ENCODE data around the gene IL17RE.

IL17RE gene

DNA sequence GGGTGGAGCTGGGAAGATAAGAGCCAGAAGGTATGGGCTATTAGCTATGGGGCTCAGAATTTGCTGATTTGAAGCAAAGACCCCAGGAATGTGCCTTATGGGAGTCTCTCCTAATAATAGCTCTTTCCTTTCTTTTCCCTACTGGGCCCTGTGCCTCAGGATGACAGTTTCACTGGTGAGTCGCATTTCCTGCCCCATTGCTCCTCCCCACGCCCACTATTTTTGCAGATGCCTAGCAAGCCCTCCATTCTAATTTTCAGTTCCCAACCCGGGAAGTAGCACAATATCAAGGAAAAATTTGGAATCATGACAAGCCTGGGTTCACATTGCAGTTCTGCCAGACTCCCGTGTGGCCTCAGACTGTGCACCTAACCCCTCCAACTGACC lies 583 bp downstream of the IL17RE start:
- in situ Hi-C loops (cut with MboI; ENCODE audit: low sequenced_read_pairs), result no loop called here

DNA sequence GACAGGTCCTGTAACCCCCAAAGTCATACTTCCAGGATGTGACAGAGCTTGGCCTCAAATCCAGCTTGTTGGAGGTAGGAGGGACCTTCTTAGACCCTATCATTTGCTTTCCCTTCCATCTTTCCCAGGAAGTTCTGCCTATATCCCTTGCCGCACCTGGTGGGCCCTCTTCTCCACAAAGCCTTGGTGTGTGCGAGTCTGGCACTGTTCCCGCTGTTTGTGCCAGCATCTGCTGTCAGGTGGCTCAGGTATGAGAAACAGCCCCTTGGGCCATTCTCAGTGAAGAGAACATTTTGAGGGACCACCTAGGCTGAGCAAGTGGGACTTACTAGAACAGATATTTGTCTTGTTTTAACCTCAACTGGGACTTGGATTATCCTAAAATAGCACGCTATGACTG lies 1.3 kb downstream of the IL17RE start:
- in situ Hi-C loops (cut with MboI; ENCODE audit: low sequenced_read_pairs), result no loop called here

DNA sequence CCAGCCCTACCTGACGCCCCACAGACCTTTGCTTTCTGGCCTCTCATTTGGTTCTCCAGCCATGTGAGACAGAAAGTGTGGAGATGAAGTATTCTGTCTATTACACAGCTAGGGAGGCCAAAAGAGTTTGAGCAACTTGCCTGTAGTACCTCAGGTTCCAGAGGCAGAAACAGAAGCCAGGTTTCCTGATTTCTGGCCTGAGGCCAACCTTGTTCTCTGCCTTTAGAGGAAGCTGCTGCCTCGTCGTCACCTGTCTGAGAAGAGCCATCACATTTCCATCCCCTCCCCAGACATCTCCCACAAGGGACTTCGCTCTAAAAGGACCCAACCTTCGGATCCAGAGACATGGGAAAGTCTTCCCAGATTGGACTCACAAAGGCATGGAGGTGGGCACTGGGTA lies 3.8 kb downstream of the IL17RE start:
- in situ Hi-C loops (cut with MboI; ENCODE audit: low sequenced_read_pairs), result no loop called here

DNA sequence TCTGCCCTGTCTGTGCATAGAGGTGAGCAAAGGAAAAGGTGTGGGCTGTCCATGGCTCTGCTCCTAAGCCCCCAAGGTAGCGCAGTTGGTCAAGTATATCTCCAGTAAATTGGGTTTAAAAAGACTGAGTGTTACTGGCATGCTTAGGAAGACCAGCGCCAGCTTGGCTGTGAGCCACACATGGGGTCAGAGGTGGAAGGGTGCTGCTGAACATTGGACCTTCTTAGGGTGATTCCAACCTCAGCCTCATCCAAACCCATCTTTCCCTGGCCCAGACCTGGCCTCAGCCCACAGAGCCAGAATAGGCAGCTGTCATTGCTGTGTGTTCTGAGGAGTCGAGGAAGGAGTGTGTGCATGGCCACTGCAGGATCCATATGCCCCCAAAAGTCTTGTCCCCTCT lies 5.6 kb downstream of the IL17RE start:
- in situ Hi-C loops (cut with MboI; ENCODE audit: low sequenced_read_pairs), result no loop called here

DNA sequence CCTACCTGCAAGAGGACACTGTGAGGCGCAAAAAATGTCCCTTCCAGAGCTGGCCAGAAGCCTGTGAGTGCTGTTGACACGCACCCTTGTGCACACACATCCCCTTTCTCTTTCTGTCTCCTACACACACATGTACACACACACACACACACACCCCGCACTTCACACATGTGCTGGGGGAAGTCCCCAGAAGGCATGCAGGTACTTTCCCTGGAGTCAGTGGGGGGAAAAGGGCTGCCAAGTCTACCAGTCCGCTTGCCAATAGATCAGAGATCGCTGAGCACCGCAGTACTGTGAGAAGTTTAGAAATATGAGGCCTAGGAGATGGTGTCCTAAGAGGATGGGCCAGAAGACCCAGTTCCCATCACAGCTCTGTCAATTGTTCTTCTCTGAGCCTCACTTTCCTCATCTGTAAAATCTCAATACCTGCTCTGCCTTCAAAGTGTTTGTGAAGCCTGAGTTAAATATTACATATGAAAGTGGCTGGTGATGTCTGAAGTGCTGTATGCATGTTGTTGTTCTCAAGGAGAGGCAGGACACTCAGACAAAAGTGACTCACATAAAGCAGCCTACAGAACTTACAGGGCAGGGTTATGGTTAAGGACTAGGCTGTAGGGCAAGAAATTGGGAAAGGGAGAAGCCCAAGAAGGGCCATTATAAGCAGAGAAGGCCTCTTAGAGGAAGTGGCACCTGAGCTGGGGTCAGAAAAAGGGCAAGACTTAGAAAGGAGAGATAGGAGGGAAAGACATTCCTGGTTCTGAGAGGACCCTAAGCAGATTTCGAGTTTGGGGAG lies 6.8 kb downstream of the IL17RE start:
- in situ Hi-C loops (cut with MboI; ENCODE audit: low sequenced_read_pairs), result no loop called here

DNA sequence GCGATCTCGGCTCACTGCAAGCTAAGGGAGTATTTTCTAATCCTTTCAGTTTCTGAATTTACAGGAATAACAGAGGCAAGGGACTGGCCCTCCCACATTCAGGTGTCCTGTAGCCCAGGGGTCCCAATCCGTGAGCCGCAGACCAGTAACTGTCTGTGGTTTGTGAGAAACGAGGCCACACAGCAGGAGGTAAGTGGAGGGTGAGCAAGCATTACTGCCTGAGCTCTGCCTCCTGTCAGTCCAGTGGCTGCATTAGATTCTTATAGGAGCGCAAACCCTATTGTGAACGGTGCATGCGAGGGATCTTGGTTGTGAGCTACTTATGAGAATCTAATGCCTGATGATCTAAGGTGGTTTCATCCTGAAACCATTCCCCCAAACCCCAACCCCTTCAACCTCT lies 9.2 kb downstream of the IL17RE start:
- in situ Hi-C loops (cut with MboI; ENCODE audit: low sequenced_read_pairs), result no loop called here

DNA sequence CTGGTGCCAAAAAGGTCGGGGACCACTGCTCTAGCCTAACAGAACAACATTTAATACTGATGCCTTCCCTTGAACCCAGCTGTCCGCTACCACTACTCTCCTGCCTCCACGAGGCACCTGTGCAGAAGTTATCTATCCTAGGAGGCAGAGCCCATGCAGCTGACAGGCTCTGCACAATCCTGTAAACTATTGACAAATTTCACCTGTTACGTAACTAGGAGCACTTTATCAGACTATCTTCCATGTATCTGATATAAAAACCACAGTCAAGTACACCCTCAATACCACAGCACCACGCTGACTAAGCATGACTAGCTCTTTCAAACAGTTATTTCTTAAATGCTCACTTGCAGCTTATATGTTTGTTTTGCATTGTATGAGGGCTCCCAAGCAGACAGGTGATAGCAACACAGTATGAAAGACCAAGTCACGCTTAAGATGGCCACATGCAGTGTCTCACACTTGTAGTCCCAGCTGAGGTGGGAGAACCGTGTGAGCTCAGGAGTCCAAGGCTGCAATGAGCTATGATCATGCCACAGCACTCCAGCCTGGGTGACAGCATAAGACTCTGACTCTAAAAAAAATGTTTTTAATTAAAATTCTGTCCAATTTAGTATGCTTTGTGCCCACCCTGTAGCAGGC lies 9.8 kb downstream of the IL17RE start:
- in situ Hi-C loops (cut with MboI; ENCODE audit: low sequenced_read_pairs), result no loop called here

DNA sequence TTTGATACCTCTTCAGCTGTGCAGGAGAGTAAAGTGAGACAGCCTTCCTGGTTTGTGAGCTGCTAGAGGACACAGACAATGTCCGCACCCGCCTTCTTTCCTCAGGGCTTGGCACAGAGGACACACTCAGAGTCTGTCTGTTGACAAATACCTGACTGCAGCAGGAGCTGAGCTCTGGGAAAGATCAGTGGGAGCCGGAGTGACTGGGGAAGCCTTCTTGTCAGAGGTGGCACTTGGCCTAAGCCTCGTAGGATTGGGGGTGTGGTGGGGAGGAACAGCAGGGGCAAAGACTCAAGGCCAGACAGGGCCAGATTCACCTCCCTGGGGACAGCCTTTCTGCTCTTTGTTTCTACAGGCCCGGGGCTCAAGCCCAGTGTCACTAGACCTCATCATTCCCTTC lies 11.0 kb downstream of the IL17RE start:
- in situ Hi-C loops (cut with MboI; ENCODE audit: low sequenced_read_pairs), result no loop called here

DNA sequence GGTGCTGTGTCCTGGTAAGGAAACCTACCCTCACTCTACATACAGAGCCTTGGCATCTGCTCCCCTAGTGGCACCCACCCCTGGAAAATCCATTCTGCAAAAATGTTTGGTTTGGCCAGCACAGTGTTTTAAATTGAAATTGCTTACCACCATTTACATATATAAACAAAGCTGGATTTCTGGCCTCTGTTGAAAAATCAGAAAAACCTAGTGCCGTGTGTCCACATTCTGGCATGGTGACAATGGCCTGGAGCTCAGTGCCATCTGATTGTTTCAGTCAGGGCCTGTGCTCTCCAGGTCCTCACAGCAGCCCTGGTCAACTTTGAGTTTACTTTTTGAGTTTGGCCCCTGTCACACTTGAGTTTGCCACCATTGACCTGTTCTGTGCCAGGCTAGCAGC lies 11.4 kb downstream of the IL17RE start:
- in situ Hi-C loops (cut with MboI; ENCODE audit: low sequenced_read_pairs), result no loop called here

DNA sequence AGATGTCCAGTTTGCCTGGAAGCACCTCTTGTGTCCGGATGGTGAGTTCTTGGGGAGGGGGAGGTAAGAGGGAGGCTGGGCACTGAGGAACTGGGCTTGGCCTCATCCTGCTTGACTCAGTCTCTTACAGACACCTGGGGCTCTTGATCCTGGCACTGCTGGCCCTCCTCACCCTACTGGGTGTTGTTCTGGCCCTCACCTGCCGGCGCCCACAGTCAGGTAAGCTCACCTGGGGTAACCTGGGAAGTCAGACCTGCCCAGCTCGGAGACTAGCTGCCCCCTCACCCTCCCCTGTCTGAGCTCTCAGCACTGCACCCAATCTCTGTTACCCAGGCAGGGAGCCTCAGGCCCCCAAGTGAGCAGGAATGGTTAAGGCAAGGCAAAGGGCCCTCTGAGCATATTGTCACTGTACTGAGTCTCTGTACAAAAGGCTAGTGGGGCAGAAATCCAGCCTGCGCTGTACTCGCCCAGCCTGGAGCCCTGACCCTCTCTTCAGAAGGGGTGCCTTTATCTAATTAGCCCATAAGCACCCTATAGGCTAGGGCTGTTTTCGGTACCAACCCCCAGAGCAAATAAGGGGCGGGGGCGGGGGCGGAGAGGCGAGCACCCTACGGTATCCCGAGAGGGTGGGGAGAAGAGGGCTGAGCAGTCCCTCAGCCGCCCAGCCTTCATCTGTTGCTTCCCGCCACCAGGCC lies 12.1 kb downstream of the IL17RE start:
- in situ Hi-C loops (cut with MboI; ENCODE audit: low sequenced_read_pairs), result no loop called here

DNA sequence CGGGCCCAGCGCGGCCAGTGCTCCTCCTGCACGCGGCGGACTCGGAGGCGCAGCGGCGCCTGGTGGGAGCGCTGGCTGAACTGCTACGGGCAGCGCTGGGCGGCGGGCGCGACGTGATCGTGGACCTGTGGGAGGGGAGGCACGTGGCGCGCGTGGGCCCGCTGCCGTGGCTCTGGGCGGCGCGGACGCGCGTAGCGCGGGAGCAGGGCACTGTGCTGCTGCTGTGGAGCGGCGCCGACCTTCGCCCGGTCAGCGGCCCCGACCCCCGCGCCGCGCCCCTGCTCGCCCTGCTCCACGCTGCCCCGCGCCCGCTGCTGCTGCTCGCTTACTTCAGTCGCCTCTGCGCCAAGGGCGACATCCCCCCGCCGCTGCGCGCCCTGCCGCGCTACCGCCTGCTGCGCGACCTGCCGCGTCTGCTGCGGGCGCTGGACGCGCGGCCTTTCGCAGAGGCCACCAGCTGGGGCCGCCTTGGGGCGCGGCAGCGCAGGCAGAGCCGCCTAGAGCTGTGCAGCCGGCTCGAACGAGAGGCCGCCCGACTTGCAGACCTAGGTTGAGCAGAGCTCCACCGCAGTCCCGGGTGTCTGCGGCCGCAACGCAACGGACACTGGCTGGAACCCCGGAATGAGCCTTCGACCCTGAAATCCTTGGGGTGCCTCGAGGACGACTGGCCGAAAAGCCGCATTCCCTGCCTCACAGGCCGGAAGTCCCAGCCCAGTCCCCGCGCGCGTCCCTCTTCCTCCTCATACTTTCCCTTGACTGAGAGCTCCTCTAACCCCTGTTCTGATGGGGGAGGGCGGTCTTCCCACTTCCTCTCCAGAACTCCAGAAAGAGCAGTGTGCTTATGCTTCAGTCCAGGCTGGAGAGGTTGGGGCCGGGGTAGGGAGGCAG lies 12.8 kb downstream of the IL17RE start:
- in situ Hi-C loops (cut with MboI; ENCODE audit: low sequenced_read_pairs), result no loop called here

DNA sequence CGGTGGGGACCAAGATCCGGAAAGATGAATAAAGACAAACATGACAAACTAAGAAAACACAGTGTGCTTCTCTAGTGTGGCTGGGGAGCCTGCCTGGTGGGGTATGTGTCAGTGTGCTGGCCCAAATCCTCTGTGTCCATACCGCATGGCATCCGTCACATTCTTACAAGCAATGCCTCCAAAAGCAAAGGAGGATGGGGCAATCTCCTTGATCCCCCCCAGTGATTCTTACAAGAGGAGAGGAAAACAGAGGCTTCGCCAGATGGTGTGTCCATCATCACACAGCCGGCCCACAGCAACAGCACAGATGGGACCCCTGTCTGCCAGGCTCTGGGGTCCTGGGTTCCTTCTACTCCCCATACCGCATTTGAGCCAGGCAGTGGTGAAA lies 13.7 kb downstream of the IL17RE start:
- in situ Hi-C loops (cut with MboI; ENCODE audit: low sequenced_read_pairs), result no loop called here

DNA sequence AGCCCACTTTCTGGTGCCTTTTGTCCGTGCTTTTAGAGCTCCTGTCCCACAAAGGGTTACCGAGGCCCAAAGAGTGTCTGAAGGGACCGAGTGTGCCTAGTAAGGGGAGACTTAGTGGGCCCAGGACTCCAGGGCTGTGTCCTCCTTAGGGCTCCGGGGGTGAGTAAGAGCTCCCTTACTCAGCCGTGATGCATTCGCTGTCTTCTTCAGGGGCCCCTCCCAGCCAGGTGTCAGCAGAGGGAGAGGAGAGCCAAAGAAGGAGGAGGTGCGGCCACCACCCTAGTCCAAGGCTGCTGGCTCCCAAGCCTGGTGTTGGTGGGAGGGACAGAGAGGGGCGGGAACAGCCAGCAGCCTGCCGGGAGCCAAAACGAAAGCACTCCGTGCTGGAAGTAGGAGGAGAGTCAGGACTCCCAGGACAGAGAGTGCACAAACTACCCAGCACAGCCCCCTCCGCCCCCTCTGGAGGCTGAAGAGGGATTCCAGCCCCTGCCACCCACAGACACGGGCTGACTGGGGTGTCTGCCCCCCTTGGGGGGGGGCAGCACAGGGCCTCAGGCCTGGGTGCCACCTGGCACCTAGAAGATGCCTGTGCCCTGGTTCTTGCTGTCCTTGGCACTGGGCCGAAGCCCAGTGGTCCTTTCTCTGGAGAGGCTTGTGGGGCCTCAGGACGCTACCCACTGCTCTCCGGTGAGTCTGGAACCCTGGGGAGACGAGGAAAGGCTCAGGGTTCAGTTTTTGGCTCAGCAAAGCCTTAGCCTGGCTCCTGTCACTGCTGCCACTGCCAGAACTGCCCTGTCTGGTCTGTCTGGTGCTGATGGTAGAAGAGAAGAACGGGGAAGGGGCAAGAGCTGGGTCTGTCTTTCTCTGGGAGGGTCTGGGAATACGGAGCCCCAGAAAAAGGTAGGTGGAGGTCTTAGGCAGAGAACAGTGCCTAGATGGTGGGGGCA lies 14.4 kb downstream of the IL17RE start, which contains the start of gene IL17RC:
IL17RC (plus strand) TSS at position 365 of the 947 bp plus-strand sequence; CDS start at position 583, 218 bp downstream.
- in situ Hi-C loops (cut with MboI; ENCODE audit: low sequenced_read_pairs), result no loop called here

DNA sequence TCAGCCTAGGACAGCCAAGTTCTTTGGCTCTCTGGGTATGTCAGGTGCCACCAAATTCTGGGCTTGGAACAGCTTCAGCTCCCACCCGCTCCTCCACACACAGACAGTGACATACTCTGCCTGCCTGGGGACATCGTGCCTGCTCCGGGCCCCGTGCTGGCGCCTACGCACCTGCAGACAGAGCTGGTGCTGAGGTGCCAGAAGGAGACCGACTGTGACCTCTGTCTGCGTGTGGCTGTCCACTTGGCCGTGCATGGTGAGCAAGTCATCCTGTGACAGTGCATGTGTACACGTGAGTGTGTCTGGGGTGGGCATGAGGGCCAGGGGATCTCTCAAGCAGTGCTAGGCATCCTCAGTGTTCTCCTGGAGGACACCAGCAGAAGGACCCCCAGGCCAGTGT lies 15.2 kb downstream of the IL17RE start:
- in situ Hi-C loops (cut with MboI; ENCODE audit: low sequenced_read_pairs), result no loop called here

DNA sequence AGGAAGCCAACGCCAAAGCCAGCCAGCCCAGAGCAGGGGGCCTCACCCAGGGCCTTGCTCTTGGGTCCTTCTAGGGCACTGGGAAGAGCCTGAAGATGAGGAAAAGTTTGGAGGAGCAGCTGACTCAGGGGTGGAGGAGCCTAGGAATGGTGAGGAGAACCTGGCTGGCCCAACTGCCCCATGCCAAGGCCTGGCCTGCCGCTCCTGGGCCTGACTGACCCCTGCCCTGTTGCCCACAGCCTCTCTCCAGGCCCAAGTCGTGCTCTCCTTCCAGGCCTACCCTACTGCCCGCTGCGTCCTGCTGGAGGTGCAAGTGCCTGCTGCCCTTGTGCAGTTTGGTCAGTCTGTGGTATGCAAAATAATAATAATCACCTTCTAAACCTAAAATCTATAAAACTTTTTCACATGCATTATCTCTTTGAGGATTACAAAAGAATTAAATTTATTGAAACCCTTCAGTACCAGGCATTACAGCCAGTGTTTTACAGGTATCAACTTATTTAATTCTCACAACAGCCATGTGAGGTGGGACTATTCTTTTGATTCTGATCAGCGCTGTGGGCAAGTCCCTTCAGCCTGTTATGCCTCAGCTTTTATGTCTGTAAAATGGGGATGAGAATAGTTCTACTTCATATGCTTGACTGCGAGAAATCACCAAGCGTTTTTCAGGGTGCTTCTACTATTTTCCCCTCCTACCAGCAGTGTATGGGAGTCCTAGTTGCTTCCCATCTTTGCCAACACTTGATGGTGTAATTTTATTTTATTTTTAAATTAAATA lies 15.8 kb downstream of the IL17RE start:
- in situ Hi-C loops (cut with MboI; ENCODE audit: low sequenced_read_pairs), result no loop called here

DNA sequence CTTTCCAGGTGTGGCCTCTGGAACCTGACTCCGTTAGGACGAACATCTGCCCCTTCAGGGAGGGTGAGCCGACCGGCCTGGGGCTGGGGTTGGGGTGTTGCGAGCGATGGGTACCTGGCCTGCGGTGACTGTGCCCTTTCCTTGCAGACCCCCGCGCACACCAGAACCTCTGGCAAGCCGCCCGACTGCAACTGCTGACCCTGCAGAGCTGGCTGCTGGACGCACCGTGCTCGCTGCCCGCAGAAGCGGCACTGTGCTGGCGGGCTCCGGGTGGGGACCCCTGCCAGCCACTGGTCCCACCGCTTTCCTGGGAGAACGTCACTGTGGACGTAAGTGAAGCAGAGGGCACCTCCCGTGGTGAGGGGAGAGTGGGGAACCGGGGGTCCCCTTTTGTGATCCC lies 25.5 kb downstream of the IL17RE start:
- in situ Hi-C loops (cut with MboI; ENCODE audit: low sequenced_read_pairs), result no loop called here

DNA sequence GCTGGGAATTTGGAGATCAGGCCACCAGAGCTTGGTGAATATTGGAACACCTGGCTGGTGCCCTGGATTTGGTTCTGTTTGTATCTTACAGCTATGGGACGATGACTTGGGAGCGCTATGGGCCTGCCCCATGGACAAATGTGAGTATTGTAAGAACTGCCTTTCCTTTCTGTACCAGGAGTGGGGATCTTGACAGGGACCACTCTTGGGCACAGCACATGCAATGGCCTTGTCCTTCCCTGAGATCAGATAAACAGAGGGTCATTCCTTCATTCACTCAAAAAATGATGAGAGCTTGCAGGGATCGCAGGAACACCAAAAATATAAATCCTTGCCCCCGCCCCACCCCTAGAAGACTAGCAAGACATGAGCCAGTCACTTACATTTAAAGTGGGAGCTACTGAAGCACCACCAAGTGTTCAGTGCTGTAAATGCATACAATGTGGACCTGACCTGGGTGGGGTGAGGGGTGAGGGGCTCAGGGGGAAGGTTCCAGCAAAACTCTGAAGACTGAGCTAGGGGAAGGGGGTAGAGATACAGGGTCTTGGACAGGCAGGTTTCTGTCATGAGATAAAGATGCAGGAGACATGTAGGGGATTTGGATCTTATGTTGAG lies 28.3 kb downstream of the IL17RE start:
- in situ Hi-C loops (cut with MboI; ENCODE audit: low sequenced_read_pairs), result no loop called here

DNA sequence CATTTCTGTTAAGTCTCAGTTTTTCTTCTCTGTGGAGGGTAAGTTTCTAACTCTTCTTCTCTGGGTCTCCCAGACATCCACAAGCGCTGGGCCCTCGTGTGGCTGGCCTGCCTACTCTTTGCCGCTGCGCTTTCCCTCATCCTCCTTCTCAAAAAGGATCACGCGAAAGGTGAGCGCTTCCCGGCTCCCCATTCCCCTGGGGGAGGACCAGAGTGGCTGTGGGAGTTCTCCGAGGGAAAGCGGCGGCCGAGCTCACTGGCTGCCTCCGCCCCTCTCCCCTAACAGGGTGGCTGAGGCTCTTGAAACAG lies 29.8 kb downstream of the IL17RE start:
- in situ Hi-C loops (cut with MboI; ENCODE audit: low sequenced_read_pairs), result no loop called here
